ENCODE data around the gene MUC5AC.
"Not testable (repeated sequence)": the region's sequence is repeated elsewhere in the genome, so short reads cannot be mapped to it uniquely, and the experiment has no call there.

The MUC5AC gene

DNA sequence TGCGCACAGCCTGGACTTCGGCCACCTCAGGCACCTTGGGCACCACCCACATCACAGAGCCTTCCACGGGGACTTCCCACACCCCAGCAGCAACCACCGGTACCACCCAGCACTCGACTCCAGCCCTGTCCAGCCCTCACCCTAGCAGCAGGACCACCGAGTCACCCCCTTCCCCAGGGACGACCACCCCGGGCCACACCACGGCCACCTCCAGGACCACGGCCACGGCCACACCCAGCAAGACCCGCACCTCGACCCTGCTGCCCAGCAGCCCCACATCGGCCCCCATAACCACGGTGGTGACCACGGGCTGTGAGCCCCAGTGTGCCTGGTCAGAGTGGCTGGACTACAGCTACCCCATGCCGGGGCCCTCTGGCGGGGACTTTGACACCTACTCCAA lies 91.2 kb downstream of the MUC5AC start:
- H3K9me3 ChIP-seq (ENCODE audit: control insufficient read depth in 1 of 2, low read length in 2 of 2); H3K27ac ChIP-seq (ENCODE audit: low read length); H3K27me3 ChIP-seq (ENCODE audit: low read depth, low read length); H3K4me3 ChIP-seq (ENCODE audit: low read depth in 1 of 2, low read length in 2 of 2); H3K36me3 ChIP-seq (ENCODE audit: control insufficient read depth in 1 of 2, insufficient read depth in 2 of 2, low read length in 2 of 2); H3K4me1 ChIP-seq (ENCODE audit: control insufficient read depth in 1 of 2, insufficient read depth in 2 of 2, low read length in 2 of 2): not testable (repeated sequence)

DNA sequence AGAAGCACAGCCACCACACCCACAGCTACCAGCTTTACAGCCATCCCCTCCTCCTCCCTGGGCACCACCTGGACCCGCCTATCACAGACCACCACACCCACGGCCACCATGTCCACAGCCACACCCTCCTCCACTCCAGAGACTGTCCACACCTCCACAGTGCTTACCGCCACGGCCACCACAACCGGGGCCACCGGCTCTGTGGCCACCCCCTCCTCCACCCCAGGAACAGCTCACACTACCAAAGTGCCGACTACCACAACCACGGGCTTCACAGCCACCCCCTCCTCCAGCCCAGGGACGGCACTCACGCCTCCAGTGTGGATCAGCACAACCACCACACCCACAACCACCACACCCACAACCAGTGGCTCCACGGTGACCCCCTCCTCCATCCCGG lies 92.7 kb downstream of the MUC5AC start:
- not testable (repeated sequence) for H3K27ac ChIP-seq (ENCODE audit: low read length); H3K36me3 ChIP-seq (ENCODE audit: control insufficient read depth in 1 of 2, insufficient read depth in 2 of 2, low read length in 2 of 2); H3K9me3 ChIP-seq (ENCODE audit: control insufficient read depth in 1 of 2, low read length in 2 of 2); H3K27me3 ChIP-seq (ENCODE audit: low read depth, low read length); H3K4me3 ChIP-seq (ENCODE audit: low read depth in 1 of 2, low read length in 2 of 2); H3K4me1 ChIP-seq (ENCODE audit: control insufficient read depth in 1 of 2, insufficient read depth in 2 of 2, low read length in 2 of 2)
